ENCODE data around the gene DOCK4. TPM values are rescaled to one million over a fixed set of nuclear protein-coding genes. Genes with fewer than 3 reads are reported as not detected.

The DOCK4 gene
- total RNA-seq, 1 donor from 2014 or later: 10.6 TPM

GRCh38 chr7:112052993-112053736, 153.0 kb downstream of the DOCK4 start:
- no peak for TF ChIP-seq CTCF (conservative IDR thresholded peaks at IDR 0.05; ENCODE audit: low read depth, low read length)
- no peak for DNase-seq (ENCODE audit: low read depth)
- H3K4me3 ChIP-seq (ENCODE audit: low read depth, low read length): no peak overlapping the region

GRCh38 chr7:112052498-112052897, 153.7 kb downstream of the DOCK4 start:
- DNase-seq (ENCODE audit: low read depth): no peak
- TF ChIP-seq CTCF (conservative IDR thresholded peaks at IDR 0.05; ENCODE audit: low read depth, low read length): no peak

GRCh38 chr7:112050250-112050881, 155.8 kb downstream of the DOCK4 start:
- no peak overlapping the region for H3K4me3 ChIP-seq (ENCODE audit: low read depth, low read length)
- no peak for DNase-seq (ENCODE audit: low read depth)
- no peak for TF ChIP-seq CTCF (conservative IDR thresholded peaks at IDR 0.05; ENCODE audit: low read depth, low read length)

More at GRCh38 chr7:112052498-112052897, 153.7 kb downstream of the DOCK4 start:
- H3K4me3 ChIP-seq (ENCODE audit: low read depth, low read length): no peak overlapping the region

- no peak for DNase-seq (ENCODE audit: low read depth)
- no peak overlapping the region for H3K4me3 ChIP-seq (ENCODE audit: low read depth, low read length)
- TF ChIP-seq CTCF (conservative IDR thresholded peaks at IDR 0.05; ENCODE audit: low read depth, low read length): no peak
Measured at GRCh38 chr7:112049555-112050249, 156.5 kb downstream of the DOCK4 start.

GRCh38 chr7:112047421-112047820, 158.8 kb downstream of the DOCK4 start:
- TF ChIP-seq CTCF (conservative IDR thresholded peaks at IDR 0.05; ENCODE audit: low read depth, low read length): no peak
- no peak for DNase-seq (ENCODE audit: low read depth)
- no peak overlapping the region for H3K4me3 ChIP-seq (ENCODE audit: low read depth, low read length)

- no peak overlapping the region for H3K4me3 ChIP-seq (ENCODE audit: low read depth, low read length)
- no peak for DNase-seq (ENCODE audit: low read depth)
- no peak for TF ChIP-seq CTCF (conservative IDR thresholded peaks at IDR 0.05; ENCODE audit: low read depth, low read length)
Measured at GRCh38 chr7:112045222-112045621, 161.0 kb downstream of the DOCK4 start.
